ENCODE results near the gene NSMCE4A. TPM values are rescaled to one million over a fixed set of nuclear protein-coding genes. Genes with fewer than 3 reads are reported as not detected.

Gene NSMCE4A
- total and polyA plus RNA-seq, 4 experiments from 2014 or later, result 57.0 to 74.8 (median 70.6) TPM

- Histone ChIP-seq H3K36me3 (ENCODE audit: insufficient read depth, low read length) (no peaks in the 10 kb centered on the region), H3K9me3 (ENCODE audit: control insufficient read depth in 1 of 2, low read length in 2 of 2) (peaks cover 0 to 6% of the 10 kb centered on the region in 2 donors), H3K27ac (ENCODE audit: low read depth, low read length) (no peak within 1 kb of the TSS), H3K4me3 (ENCODE audit: low read length in 2 of 2) (no peak within 1 kb of the TSS), H3K4me1 (ENCODE audit: insufficient read depth, low read length) (no peaks in the 10 kb centered on the region), H3K27me3 (ENCODE audit: insufficient read depth, low read length) (no peaks in the 10 kb centered on the region)
- Mint-ChIP-seq H3K36me3 (peaks cover 4 to 7% of the 10 kb centered on the region in 2 donors), H3K4me3 (no peak within 1 kb of the TSS), H3K27me3 (peaks cover 12 to 32% of the 10 kb centered on the region in 2 donors), H3K9me3 (peaks cover 0 to 30% (median 25%) of the 10 kb centered on the region in 8 donors), H3K27ac (peak within 1 kb of the TSS in 1 of 7 donors; percentile 27), H3K4me1 (peaks cover 0 to 6% (median 2%) of the 10 kb centered on the region in 4 donors)
- intact Hi-C loops (cut with micrococcal nuclease), result no loop called here
- no peak for DNase-seq
- ChIA-PET POLR2A (ENCODE audit: partially characterized antibody) (no interaction called here), CTCF (ENCODE audit: partially characterized antibody) (no interaction called here)
Measured at GRCh38 chr10:121988361-121989324, 13.6 kb upstream of the NSMCE4A start, which contains the start of gene TACC2. Gene TACC2, plus strand, starts transcription at chr10:121989163. Its CDS starts 32,819 bp downstream, at chr10:122021982.

GRCh38 chr10:121984463-121984862 lies 9.4 kb upstream of the NSMCE4A start:
- no peak overlapping the region for H3K4me3 Mint-ChIP-seq
- POLR2A ChIA-PET (ENCODE audit: partially characterized antibody), result no interaction called here

GRCh38 chr10:121983852-121984251 lies 8.8 kb upstream of the NSMCE4A start:
- H3K27ac ChIP-seq (ENCODE audit: low read depth, low read length), result no peak overlapping the region
- H3K4me1 ChIP-seq (ENCODE audit: insufficient read depth, low read length), result no peaks in the 10 kb centered on the region
- Mint-ChIP-seq H3K4me3 (no peak overlapping the region), H3K27ac (no peak overlapping the region), H3K36me3 (peaks cover 4 to 7% of the 10 kb centered on the region in 2 donors), H3K9me3 (peaks cover 0 to 32% (median 26%) of the 10 kb centered on the region in 8 donors), H3K27me3 (peaks cover 10 to 21% of the 10 kb centered on the region in 2 donors), H3K4me1 (no peaks in the 10 kb centered on the region)
- H3K36me3 ChIP-seq (ENCODE audit: insufficient read depth, low read length), result no peaks in the 10 kb centered on the region
- no peak for DNase-seq
- peaks cover 0 to 6% of the 10 kb centered on the region in 2 donors for H3K9me3 ChIP-seq (ENCODE audit: control insufficient read depth in 1 of 2, low read length in 2 of 2)
- CTCF ChIA-PET (ENCODE audit: partially characterized antibody), result interaction anchor here (2.7 kb wide), 1 partner anchor 8 kb away, joined by 11 read pairs; the partner anchor contains the start of gene NSMCE4A
- no peak overlapping the region for H3K4me3 ChIP-seq (ENCODE audit: low read length in 2 of 2)
- POLR2A ChIA-PET (ENCODE audit: partially characterized antibody), result no interaction called here
- intact Hi-C loops (cut with micrococcal nuclease), result no loop called here
- H3K27me3 ChIP-seq (ENCODE audit: insufficient read depth, low read length), result no peaks in the 10 kb centered on the region

More at GRCh38 chr10:121984463-121984862, 9.4 kb upstream of the NSMCE4A start:
- Histone ChIP-seq H3K4me3 (ENCODE audit: low read length in 2 of 2) (no peak overlapping the region), H3K4me1 (ENCODE audit: insufficient read depth, low read length) (no peaks in the 10 kb centered on the region), H3K9me3 (ENCODE audit: control insufficient read depth in 1 of 2, low read length in 2 of 2) (peaks cover 0 to 6% of the 10 kb centered on the region in 2 donors), H3K27ac (ENCODE audit: low read depth, low read length) (no peak overlapping the region), H3K36me3 (ENCODE audit: insufficient read depth, low read length) (no peaks in the 10 kb centered on the region), H3K27me3 (ENCODE audit: insufficient read depth, low read length) (no peaks in the 10 kb centered on the region)
- H3K9me3 Mint-ChIP-seq, result peaks cover 0 to 32% (median 26%) of the 10 kb centered on the region in 8 donors
- DNase-seq, result no peak
- H3K36me3 Mint-ChIP-seq, result peaks cover 4 to 7% of the 10 kb centered on the region in 2 donors
- H3K27ac Mint-ChIP-seq, result no peak overlapping the region
- peaks cover 10 to 24% of the 10 kb centered on the region in 2 donors for H3K27me3 Mint-ChIP-seq
- CTCF ChIA-PET (ENCODE audit: partially characterized antibody), result interaction anchor here (2.7 kb wide), 1 partner anchor 9 kb away, joined by 11 read pairs; the partner anchor contains the start of gene NSMCE4A
- intact Hi-C loops (cut with micrococcal nuclease), result no loop called here
- H3K4me1 Mint-ChIP-seq, result no peaks in the 10 kb centered on the region

GRCh38 chr10:121981346-121981745 lies 6.3 kb upstream of the NSMCE4A start:
- H3K27ac Mint-ChIP-seq, result no peak overlapping the region
- Histone ChIP-seq H3K9me3 (ENCODE audit: control insufficient read depth in 1 of 2, low read length in 2 of 2) (peaks cover 0 to 6% of the 10 kb centered on the region in 2 donors), H3K36me3 (ENCODE audit: insufficient read depth, low read length) (no peaks in the 10 kb centered on the region), H3K4me1 (ENCODE audit: insufficient read depth, low read length) (no peaks in the 10 kb centered on the region), H3K27me3 (ENCODE audit: insufficient read depth, low read length) (no peaks in the 10 kb centered on the region), H3K27ac (ENCODE audit: low read depth, low read length) (no peak overlapping the region), H3K4me3 (ENCODE audit: low read length in 2 of 2) (no peak overlapping the region)
- ChIA-PET POLR2A (ENCODE audit: partially characterized antibody) (no interaction called here), CTCF (ENCODE audit: partially characterized antibody) (no interaction called here)
- no peak for DNase-seq
- intact Hi-C loops (cut with micrococcal nuclease), result no loop called here
- H3K27me3 Mint-ChIP-seq, result peaks cover 5% of the 10 kb centered on the region in 2 donors
- H3K4me3 Mint-ChIP-seq, result no peak overlapping the region
- H3K36me3 Mint-ChIP-seq, result peaks cover 7% of the 10 kb centered on the region in 2 donors
- H3K4me1 Mint-ChIP-seq, result no peaks in the 10 kb centered on the region
- H3K9me3 Mint-ChIP-seq, result peaks cover 0 to 27% (median 21%) of the 10 kb centered on the region in 8 donors

GRCh38 chr10:121978511-121978910 lies 3.5 kb upstream of the NSMCE4A start:
- H3K27ac ChIP-seq (ENCODE audit: low read depth, low read length), result no peak overlapping the region
- no peak overlapping the region for H3K4me3 Mint-ChIP-seq
- H3K4me3 ChIP-seq (ENCODE audit: low read length in 2 of 2), result no peak overlapping the region
- CTCF ChIA-PET (ENCODE audit: partially characterized antibody), result no interaction called here
- H3K4me1 Mint-ChIP-seq, result peaks cover 1 to 15% (median 6%) of the 10 kb centered on the region in 4 donors
- H3K27me3 Mint-ChIP-seq, result no peaks in the 10 kb centered on the region
- POLR2A ChIA-PET (ENCODE audit: partially characterized antibody), result no interaction called here
- H3K36me3 ChIP-seq (ENCODE audit: insufficient read depth, low read length), result no peaks in the 10 kb centered on the region
- intact Hi-C loops (cut with micrococcal nuclease), result no loop called here
- DNase-seq, result no peak
- H3K27me3 ChIP-seq (ENCODE audit: insufficient read depth, low read length), result no peaks in the 10 kb centered on the region
- H3K9me3 ChIP-seq (ENCODE audit: control insufficient read depth in 1 of 2, low read length in 2 of 2), result no peaks in the 10 kb centered on the region
- H3K36me3 Mint-ChIP-seq, result peaks cover under 1 to 4% of the 10 kb centered on the region in 2 donors
- H3K27ac Mint-ChIP-seq, result no peak overlapping the region
- H3K9me3 Mint-ChIP-seq, result peaks cover 0 to 3% (median under 1%) of the 10 kb centered on the region in 8 donors
- peaks cover 14% of the 10 kb centered on the region for H3K4me1 ChIP-seq (ENCODE audit: insufficient read depth, low read length)

GRCh38 chr10:121976607-121977006 lies 1.6 kb upstream of the NSMCE4A start:
- Mint-ChIP-seq H3K36me3 (peaks cover 6 to 10% of the 10 kb centered on the region in 2 donors), H3K9me3 (no peaks in the 10 kb centered on the region), H3K4me3 (peak overlapping the region in 5 of 8 donors; percentile 35 to 69 (median 51)), H3K27ac (no peak overlapping the region), H3K27me3 (no peaks in the 10 kb centered on the region), H3K4me1 (peaks cover 13 to 31% (median 17%) of the 10 kb centered on the region in 4 donors)
- ChIA-PET CTCF (ENCODE audit: partially characterized antibody) (no interaction called here), POLR2A (ENCODE audit: partially characterized antibody) (interaction anchor here (1.3 kb wide), 1 partner anchor 48 kb away, joined by 3 read pairs; the partner anchor contains the start of gene ATE1)
- H3K27ac ChIP-seq (ENCODE audit: low read depth, low read length), result no peak overlapping the region
- no peaks in the 10 kb centered on the region for H3K9me3 ChIP-seq (ENCODE audit: control insufficient read depth in 1 of 2, low read length in 2 of 2)
- H3K4me1 ChIP-seq (ENCODE audit: insufficient read depth, low read length), result peaks cover 20% of the 10 kb centered on the region
- intact Hi-C loops (cut with micrococcal nuclease), result no loop called here
- no peaks in the 10 kb centered on the region for H3K36me3 ChIP-seq (ENCODE audit: insufficient read depth, low read length)
- no peak for DNase-seq
- no peak overlapping the region for H3K4me3 ChIP-seq (ENCODE audit: low read length in 2 of 2)
- H3K27me3 ChIP-seq (ENCODE audit: insufficient read depth, low read length), result no peaks in the 10 kb centered on the region
